HAP-1 (cell line): ENCODE measurements around the gene NDEL1.

Experiments used
- DNase-seq, 2 experiments: peaks; one replicate each; pipeline ENCODE4 v3.0.0-alpha.2; 2016 to 2020; ENCODE audit warnings: low spot score in 2 of 2
- H3K27me3 ChIP-seq: fragments of 250-450 bp; sonication (Bioruptor Pico); 2 replicates; pipeline ENCODE4 v1.5.1; 2020; ENCODE audit warnings: low read depth, mild to moderate bottlenecking, moderate library complexity
- H3K36me3 ChIP-seq: fragments of 250-450 bp; sonication (Bioruptor Pico); replicated peaks from 2 replicates; pipeline ENCODE4 v1.5.1; 2020; ENCODE audit warnings: mild to moderate bottlenecking
- H3K4me1 ChIP-seq: fragments of 250-450 bp; sonication (Bioruptor Pico); 2 replicates; pipeline ENCODE4 v1.5.1; 2020; ENCODE audit warnings: mild to moderate bottlenecking
- H3K4me3 ChIP-seq: fragments of 250-450 bp; sonication (Bioruptor Pico); 2 replicates; pipeline ENCODE4 v1.5.1; 2020; ENCODE audit warnings: mild to moderate bottlenecking, moderate library complexity
- H3K9me3 ChIP-seq: fragments of 250-450 bp; sonication (Bioruptor Pico); 2 replicates; pipeline ENCODE4 v1.5.1; 2020; ENCODE audit warnings: mild to moderate bottlenecking, moderate library complexity
- in situ Hi-C: fragments of 300-500 bp; cut with MboI; formaldehyde crosslinking; loops from 3 replicates; pipeline ENCODE4 v1.14.3; 2020; ENCODE audit warnings: low sequenced_read_pairs, inconsistent platforms, mixed read lengths

NDEL1 gene

DNA sequence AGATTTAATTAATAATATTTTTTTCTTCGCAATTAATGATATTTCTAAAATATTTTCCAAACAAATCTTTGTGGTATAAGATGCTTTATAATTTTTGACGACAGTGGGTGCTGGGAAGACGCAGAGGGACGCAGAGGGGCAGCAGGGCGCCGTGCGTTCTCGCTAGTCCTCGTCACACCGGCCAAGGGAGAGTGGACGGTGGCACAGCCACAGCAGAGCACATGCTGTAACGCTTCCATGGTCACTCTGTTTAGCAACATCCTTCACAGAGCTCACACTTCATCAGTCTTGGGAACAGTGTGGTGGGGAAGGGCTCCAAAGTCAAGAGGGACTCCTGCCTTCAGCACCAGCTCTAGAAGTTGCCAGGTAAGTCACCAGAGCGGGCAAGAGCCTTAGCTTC lies 60.4 kb downstream of the NDEL1 start:
- H3K27me3 ChIP-seq, result no peaks in the 10 kb centered on the region
- in situ Hi-C loops, result no loop called here
- no peaks in the 10 kb centered on the region for H3K9me3 ChIP-seq
- DNase-seq, result no peak
- peaks cover 85% of the 10 kb centered on the region for H3K36me3 ChIP-seq
- H3K4me1 ChIP-seq, result no peaks in the 10 kb centered on the region
- no peak overlapping the region for H3K4me3 ChIP-seq

DNA sequence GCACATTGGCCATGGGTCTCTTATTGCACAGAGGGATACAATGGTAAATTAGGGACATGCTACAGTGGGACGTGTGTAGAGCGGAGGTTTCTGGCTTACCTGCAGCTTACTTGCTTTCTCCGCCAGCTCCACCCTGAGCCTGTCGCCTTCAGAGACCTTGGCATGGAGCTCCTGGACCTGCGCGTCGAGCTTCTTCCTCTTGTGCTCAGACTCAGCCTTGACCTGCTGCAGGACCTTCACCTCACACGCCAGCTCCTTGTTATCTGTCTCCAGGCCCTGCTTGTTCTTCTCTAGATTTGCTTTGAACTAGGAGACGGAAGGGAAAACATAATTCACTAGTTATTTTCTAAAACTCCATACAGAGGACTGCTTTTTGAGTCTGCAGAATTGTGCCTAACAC lies 63.5 kb downstream of the NDEL1 start:
- Histone ChIP-seq H3K4me1 (no peaks in the 10 kb centered on the region), H3K36me3 (peaks cover 74% of the 10 kb centered on the region), H3K4me3 (no peak overlapping the region), H3K9me3 (no peaks in the 10 kb centered on the region), H3K27me3 (no peaks in the 10 kb centered on the region)
- no peak for DNase-seq
- in situ Hi-C loops, result no loop called here

DNA sequence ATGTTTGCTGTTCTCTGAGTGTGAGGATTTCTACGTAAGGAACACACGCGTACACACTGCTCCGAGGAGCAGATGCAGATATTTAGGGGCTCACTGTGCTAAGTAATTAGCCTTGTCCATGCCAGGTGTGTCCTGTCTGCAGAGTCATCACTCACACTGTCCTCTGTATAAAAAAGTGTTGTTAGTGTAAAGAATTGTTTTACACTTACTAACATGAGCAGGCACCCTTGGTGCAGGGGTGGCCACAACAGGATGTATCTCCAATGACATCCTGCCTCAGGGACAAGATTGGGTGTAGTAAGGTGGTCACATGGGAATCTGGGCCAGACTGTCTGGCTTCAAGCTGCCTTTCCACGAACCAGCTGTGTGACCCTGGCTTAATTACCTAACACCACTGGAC lies 63.9 kb downstream of the NDEL1 start:
- Histone ChIP-seq H3K9me3 (no peaks in the 10 kb centered on the region), H3K4me1 (no peaks in the 10 kb centered on the region), H3K36me3 (peaks cover 74% of the 10 kb centered on the region), H3K27me3 (no peaks in the 10 kb centered on the region), H3K4me3 (no peak overlapping the region)
- DNase-seq, result no peak
- in situ Hi-C loops, result no loop called here

DNA sequence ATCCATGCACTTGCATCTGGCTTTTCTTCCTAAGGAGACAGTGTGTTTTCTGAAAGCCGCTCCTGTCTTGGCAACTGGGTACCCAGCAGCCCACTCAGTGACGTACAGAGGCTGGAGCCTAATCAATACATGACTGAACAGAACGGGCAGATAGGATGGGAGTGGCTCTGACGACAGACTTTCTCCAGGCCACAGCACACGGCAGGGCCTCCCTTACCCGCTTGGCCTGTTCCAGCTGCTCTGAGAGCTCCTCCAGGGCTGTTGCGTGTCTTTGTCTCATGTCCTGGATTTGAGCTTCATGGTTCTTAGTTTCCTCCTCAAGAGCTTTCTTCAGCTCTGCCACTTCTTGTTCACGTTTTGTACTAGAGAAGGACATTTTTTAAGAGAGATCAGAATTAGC lies 64.9 kb downstream of the NDEL1 start:
- no peaks in the 10 kb centered on the region for H3K27me3 ChIP-seq
- in situ Hi-C loops, result no loop called here
- peaks cover 72% of the 10 kb centered on the region for H3K36me3 ChIP-seq
- H3K4me1 ChIP-seq, result no peaks in the 10 kb centered on the region
- no peak for DNase-seq
- H3K4me3 ChIP-seq, result no peak overlapping the region
- no peaks in the 10 kb centered on the region for H3K9me3 ChIP-seq

DNA sequence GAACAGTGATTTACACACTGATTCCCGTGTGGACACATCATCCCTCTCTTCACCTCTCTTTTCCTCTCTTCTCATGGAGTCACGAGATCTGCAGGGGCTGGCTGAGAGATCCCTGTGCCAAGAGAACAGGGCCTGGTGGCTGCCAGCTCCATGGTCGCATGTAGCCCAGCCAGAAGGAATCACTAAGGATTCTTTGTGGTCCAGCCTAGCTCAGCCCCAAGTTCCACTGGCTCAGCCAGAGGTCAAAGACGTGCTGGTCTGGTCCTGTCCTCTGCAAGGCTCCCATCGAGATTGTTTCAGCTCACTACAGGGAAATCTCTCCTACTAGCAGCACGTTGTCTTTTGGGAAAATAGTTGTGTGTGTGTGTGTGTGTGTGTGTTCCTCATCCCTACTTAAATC lies 66.4 kb downstream of the NDEL1 start:
- peaks cover 68% of the 10 kb centered on the region for H3K36me3 ChIP-seq

DNA sequence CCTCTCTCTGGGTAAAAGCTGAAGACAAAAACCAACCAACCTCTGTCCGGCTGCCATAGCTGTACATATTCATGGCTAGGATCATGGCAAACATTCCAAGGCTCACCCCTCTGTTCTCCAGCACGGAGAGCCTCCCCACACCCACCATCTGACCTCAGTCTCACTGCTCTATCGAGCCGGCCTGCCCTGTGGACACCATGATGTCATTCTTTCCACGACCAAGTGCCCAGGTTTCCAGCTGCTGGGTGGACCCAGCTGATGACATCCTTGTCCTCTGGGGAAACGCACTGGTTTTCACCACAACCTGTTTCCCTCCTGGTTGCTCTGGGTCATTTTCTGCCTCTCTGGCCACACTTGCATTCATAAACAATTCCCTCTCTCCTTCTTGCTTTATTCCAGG lies 67.7 kb downstream of the NDEL1 start:
- in situ Hi-C loops, result no loop called here
- Histone ChIP-seq H3K36me3 (peaks cover 74% of the 10 kb centered on the region), H3K9me3 (no peaks in the 10 kb centered on the region), H3K27me3 (no peaks in the 10 kb centered on the region), H3K4me1 (no peaks in the 10 kb centered on the region), H3K4me3 (no peak overlapping the region)
- no peak for DNase-seq

More for the DNA sequence above, 66.4 kb downstream of the NDEL1 start:
- Histone ChIP-seq H3K4me3 (no peak overlapping the region), H3K4me1 (no peaks in the 10 kb centered on the region), H3K9me3 (no peaks in the 10 kb centered on the region), H3K27me3 (no peaks in the 10 kb centered on the region)
- in situ Hi-C loops, result no loop called here
- no peak for DNase-seq

DNA sequence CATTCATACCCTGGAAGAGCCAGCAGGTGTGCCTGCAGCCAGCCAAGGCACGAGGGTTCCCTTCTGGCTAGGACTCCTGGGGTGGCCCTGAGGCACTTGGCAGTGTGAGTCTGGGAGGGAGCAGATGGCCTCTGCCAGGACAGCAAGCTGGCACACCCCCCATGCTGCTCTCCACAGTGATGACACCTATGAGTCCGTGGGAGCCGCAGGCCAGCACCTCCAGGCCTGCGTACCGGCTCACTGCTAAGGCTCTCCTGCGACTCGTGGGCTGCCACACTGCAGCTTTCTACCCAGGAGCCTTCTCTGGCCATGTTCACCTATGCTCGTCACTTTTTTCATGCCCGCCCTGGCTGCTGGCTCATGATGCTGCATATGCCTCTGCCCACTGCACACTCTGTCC lies 68.1 kb downstream of the NDEL1 start:
- in situ Hi-C loops, result no loop called here
- Histone ChIP-seq H3K4me3 (no peak overlapping the region), H3K9me3 (no peaks in the 10 kb centered on the region), H3K27me3 (no peaks in the 10 kb centered on the region), H3K36me3 (peaks cover 74% of the 10 kb centered on the region), H3K4me1 (no peaks in the 10 kb centered on the region)
- no peak for DNase-seq

DNA sequence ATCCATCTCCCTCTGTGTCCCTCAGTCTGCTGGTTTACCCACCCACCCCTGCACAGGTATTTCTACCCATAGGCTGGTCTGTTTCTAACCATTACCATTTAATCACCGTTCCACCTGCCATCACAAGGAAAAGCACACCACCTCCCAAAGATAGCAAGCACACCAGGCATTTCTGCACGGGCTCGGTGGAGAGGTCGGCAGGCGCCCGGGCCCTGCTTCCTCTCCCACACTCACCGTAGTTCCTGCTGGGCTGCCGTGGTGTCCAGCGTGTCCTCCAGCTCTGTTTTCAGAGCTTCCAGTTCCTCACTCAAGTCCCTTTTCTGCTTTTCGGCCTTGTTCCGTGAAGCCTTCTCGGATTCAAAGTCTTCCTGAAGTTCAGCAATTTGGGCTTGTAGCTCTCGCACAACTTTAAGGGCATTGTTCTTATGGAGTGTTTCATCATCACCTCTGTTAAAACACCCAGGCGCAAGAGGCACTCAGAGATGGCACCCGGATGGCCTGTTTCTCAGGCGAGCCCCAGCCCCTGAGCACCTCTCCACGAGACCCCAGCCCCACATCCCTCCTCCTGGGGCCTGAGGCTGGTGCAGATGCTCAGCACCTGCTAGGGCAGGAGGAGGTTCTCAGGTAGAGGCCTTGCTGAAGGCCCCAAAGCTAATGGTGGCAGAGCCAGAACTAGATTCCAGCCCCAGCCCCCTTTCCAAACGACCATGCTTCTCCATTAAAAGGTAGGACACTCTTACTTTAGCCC lies 69.0 kb downstream of the NDEL1 start:
- in situ Hi-C loops, result no loop called here
- no peak overlapping the region for H3K4me3 ChIP-seq
- no peaks in the 10 kb centered on the region for H3K27me3 ChIP-seq
- no peaks in the 10 kb centered on the region for H3K9me3 ChIP-seq
- no peaks in the 10 kb centered on the region for H3K4me1 ChIP-seq
- no peak for DNase-seq
- H3K36me3 ChIP-seq, result peaks cover 74% of the 10 kb centered on the region

DNA sequence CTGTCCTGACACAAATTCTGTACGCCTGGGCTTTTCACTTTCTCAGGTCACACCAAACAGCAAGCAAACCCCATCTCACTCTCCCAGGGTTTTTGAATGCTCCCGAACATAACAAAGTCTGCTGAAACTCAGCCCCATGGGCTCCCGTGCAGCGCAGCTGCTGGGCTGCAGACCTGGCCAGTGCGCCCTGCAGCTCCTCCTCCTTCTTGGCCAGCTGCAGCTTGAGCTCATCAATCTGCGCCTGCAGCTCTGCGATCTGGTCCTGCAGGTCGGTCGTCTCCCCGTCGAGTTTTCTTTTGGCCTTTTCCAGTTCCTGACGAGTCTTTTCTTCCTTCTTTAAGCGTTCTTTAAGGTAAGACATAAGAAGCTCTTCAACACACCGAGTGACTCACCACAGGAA lies 70.5 kb downstream of the NDEL1 start:
- H3K36me3 ChIP-seq, result peaks cover 72% of the 10 kb centered on the region
- in situ Hi-C loops, result no loop called here

DNA sequence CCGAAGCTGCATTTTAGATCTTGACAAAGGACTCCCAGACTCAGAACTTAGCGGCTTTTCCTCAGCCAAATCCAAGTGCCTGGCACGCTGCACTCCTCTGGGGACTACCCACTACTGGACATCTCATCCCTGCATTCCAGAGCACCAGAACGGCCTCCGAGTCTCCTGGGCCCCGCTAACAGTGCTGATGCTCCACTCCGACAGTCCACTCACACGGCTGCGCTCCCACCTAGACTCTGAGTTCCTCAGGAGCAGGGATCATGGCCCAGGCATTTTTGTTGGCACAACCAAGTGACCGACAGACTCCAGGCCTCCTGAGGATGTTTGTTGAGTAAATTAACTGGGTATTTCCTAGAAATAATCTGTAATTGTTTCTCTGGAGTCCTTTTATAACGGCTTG lies 79.1 kb downstream of the NDEL1 start:
- Histone ChIP-seq H3K4me1 (no peaks in the 10 kb centered on the region), H3K27me3 (no peaks in the 10 kb centered on the region), H3K36me3 (peaks cover 88% of the 10 kb centered on the region), H3K9me3 (no peaks in the 10 kb centered on the region), H3K4me3 (no peak overlapping the region)
- in situ Hi-C loops, result no loop called here
- DNase-seq, result no peak

More for the DNA sequence above, 70.5 kb downstream of the NDEL1 start:
- Histone ChIP-seq H3K9me3 (no peaks in the 10 kb centered on the region), H3K4me1 (no peaks in the 10 kb centered on the region), H3K27me3 (no peaks in the 10 kb centered on the region), H3K4me3 (no peak overlapping the region)
- no peak for DNase-seq
